GM19452 (cell line): ENCODE results near the gene PTGER1.
"Not testable (repeated sequence)": the region's sequence is repeated elsewhere in the genome, so short reads cannot be mapped to it uniquely, and the experiment has no call there.

Experiments used
- ATAC-seq: cut with Tn5 transposase; IDR thresholded peaks from one replicate; pipeline ENCODE4 v1.9.1; 2021; ENCODE audit not compliant: unreplicated experiment

PTGER1 gene

GRCh38 chr19:14475251-14476073, at the start of gene PTGER1:
PTGER1 (minus strand) TSS chr19:14475354; CDS start chr19:14474320, 1,034 bp downstream.
- ATAC-seq = no peak

DNA sequence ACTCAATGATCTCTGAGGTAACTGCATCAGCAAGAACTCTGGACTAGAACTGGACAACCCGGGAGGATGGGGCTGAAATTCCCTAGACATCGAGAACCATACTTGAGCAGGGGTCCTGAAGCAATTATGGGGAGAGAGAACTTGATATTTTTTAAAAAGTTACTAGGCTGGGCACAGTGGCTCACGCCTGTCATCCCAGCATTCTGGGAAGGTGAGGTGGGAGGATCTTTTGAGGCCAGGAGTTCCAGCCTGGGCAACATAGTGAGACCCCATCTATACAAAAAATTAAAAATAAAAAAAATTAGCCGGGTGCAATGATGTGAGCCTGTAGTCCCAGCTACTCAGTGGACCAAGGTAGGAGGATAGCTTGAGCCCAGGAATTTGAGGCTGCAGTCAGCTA, 45.4 kb upstream of the PTGER1 start:
- ATAC-seq = no peak

GRCh38 chr19:14519860-14520407, 44.8 kb upstream of the PTGER1 start:
- ATAC-seq = no peak

GRCh38 chr19:14519245-14519859, 44.2 kb upstream of the PTGER1 start:
- no peak for ATAC-seq

- peak; percentile 65 for ATAC-seq
Measured at GRCh38 chr19:14517840-14518505, 42.8 kb upstream of the PTGER1 start, which contains the start of gene DNAJB1. DNAJB1 (minus strand) TSS chr19:14518397; CDS start chr19:14518349, 48 bp downstream.

- no peak for ATAC-seq
Measured at GRCh38 chr19:14517446-14517839, 42.3 kb upstream of the PTGER1 start.

GRCh38 chr19:14516746-14517438, 41.7 kb upstream of the PTGER1 start:
- ATAC-seq = no peak

DNA sequence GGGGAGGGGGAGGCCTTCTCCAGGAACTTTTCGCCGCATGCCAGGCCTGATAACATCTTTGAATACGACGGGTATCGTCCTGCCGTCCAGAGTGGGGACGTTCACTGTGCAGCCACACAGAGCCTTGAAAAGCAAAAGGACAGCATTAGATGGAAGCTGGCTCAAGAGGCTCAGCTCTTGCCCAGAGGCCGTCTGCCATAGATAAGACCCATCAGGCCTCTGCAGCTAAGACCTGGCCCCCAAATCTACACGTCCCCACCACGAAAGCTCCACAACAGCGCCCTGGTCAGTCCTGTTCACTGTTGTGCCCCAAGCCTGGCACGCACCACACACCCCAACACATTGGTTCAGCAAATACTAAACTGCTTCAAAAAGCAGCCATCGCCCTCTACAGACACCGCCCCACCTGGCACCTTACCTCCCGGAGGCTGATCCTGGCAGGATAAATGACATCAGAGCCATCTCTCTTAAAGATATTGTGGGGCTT, 40.9 kb upstream of the PTGER1 start:
- no peak for ATAC-seq

GRCh38 chr19:14515501-14516047, 40.4 kb upstream of the PTGER1 start:
- ATAC-seq = no peak

GRCh38 chr19:14514215-14514863, 39.2 kb upstream of the PTGER1 start:
- ATAC-seq = no peak

DNA sequence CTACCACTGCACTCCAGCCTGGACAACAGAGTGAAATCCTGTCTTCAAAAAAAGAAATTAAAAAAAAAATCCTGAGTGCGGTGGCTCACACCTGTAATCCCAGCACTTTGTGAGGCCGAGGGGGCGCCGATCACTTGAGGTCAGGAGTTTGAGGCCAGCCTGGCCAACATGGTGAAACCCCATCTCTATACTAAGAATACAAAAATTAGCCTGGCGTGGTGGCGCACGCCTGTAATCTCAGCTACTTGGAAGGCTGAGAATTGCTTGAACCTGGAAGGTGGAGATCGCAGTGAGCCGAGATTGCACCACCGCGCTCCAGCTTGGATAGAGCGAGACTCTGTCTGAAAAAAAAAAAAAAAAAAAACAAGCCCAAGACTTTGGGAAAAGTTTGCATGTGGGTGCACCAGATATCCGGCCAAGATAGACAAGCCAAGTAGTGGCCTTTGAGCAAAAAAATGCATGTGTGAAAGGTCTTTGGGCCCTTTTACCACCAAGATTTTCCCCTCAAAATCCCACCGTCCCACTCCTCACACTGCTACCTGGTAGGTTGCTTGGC, 37.3 kb upstream of the PTGER1 start:
- no peak for ATAC-seq

- ATAC-seq = no peak
Measured at GRCh38 chr19:14511229-14511593, 36.1 kb upstream of the PTGER1 start.

- ATAC-seq = no peak
Measured at GRCh38 chr19:14510311-14511228, 35.4 kb upstream of the PTGER1 start.

- no peak for ATAC-seq
Measured at GRCh38 chr19:14507704-14508542, 32.8 kb upstream of the PTGER1 start.

DNA sequence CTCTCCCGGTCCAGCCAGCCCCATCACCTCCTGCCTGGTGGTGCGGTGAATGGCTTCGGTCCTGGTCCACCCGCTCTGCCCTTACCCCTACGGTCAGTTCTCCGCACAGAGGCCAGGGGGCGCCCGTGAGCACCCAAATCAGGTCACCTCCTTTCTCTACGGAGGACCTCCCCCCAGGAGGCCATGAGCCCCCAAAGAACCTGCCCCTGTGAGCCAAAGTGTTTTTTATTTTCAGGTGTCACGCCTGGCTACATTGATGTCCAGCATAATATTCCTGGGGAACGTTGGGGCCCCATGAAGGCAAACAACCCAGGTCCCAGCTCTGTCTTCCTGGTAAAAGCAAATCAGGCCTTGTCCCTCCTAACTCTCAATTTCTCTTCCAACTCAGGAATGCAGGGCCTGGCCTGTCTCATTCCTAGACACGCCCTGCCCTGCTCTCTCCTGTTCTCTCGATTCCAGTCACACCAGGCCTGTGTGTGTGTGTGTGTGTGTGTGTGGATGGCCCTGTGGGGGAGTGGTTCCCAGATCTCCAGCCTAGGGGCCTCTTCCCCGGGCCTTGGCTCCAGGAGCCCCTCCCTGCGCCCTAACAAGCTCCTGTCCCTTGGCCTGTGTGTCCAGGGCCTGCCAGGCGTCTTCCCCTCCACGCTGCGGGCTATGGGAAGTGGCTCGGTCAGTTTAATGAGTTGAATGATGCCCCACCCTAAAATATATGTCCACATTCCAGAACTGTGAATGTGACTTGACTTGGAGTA, 30.5 kb upstream of the PTGER1 start:
- no peak for ATAC-seq

DNA sequence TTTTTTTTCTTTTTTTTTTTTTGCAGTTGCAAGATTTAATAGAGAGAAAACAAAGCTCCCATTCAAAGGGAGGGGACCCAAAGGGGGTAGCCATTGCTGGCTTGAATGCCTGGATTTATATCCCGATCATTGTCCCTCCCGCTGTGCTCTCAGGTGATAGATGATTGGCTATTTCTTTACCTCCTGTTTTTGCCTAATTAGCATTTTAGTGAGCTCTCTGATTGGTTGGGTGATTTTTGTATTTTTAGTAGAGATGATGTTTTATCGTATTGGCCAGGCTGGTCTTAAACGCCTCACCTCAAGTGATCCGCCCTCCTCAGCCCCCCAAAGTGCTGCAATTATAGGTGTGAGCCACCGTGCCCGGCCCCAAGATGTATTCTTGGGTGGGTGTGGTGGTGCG, 29.4 kb upstream of the PTGER1 start:
- ATAC-seq = not testable (repeated sequence)

GRCh38 chr19:14503285-14503684, 28.1 kb upstream of the PTGER1 start:
- ATAC-seq = no peak
